Ishikawa (cell line): Measurements from ENCODE around the gene FAM163B.

Experiments used
- CEBPB ChIP-seq: IDR thresholded peaks from 2 replicates; pipeline ENCODE4 v1.6.1; 2012
- CREB1 ChIP-seq: IDR thresholded peaks from 2 replicates; pipeline ENCODE4 v1.6.1; 2012; ENCODE audit warnings: low read depth
- EP300 ChIP-seq: IDR thresholded peaks from 2 replicates; pipeline ENCODE4 v1.6.1; 2012; ENCODE audit warnings: borderline replicate concordance
- MAX ChIP-seq: IDR thresholded peaks from 2 replicates; pipeline ENCODE4 v1.6.1; 2012
- REST ChIP-seq: IDR thresholded peaks from 2 replicates; pipeline ENCODE4 v1.6.1; 2012; ENCODE audit warnings: low read depth, mild to moderate bottlenecking
- TAF1 ChIP-seq: IDR thresholded peaks from 2 replicates; pipeline ENCODE4 v1.6.1; 2012; ENCODE audit warnings: low read depth, mild to moderate bottlenecking
- TCF12 ChIP-seq: IDR thresholded peaks from 2 replicates; pipeline ENCODE4 v1.6.1; 2012; ENCODE audit warnings: low read depth
- YY1 ChIP-seq: IDR thresholded peaks from 2 replicates; pipeline ENCODE4 v1.6.1; 2012; ENCODE audit warnings: low read depth

- no peak for TF ChIP-seq EP300
- TF ChIP-seq TCF12, result no peak
- no peak for TF ChIP-seq YY1
- TF ChIP-seq MAX, result no peak
- TF ChIP-seq REST, result no peak
- no peak for TF ChIP-seq CREB1
- no peak for TF ChIP-seq TAF1
- no peak for TF ChIP-seq CEBPB
Observed at GRCh38 chr9:133575186-133576030, 33.8 kb downstream of the FAM163B start.
